Keratinocyte (primary cell): ENCODE results near the gene PPP2R5C. TPM values are rescaled to one million over a fixed set of nuclear protein-coding genes. Genes with fewer than 3 reads are reported as not detected.

Source experiments
- DNase-seq: peaks from one replicate; pipeline ENCODE4 v3.0.0-alpha.2; 2011; ENCODE audit warnings: low read depth, missing footprints, low spot score
- FAIRE-seq: peaks from 2 replicates; lab custom pipeline; 2011; peaks lifted over from hg19 to GRCh38; lab: Jason Lieb, UNC
- H2AFZ ChIP-seq: 2 replicates; pipeline ENCODE4 v1.6.0; 2012; ENCODE audit warnings: low read length, control low read depth, inconsistent platforms; ENCODE audit not compliant: control insufficient read depth
- H3K27ac ChIP-seq: 2 replicates; pipeline ENCODE4 v1.5.1; 2011; ENCODE audit warnings: low read length; ENCODE audit not compliant: control insufficient read depth, insufficient read depth
- H3K27me3 ChIP-seq: 3 replicates; pipeline ENCODE4 v1.6.0; 2011; ENCODE audit warnings: low read length; ENCODE audit not compliant: control insufficient read depth, insufficient read depth; ENCODE audit errors: extremely low read depth
- H3K36me3 ChIP-seq, 2 experiments: 2 replicates in 1 of 2; 3 replicates in 1 of 2; pipeline ENCODE4 v1.5.1; 2011; ENCODE audit warnings: low read length in 2 of 2, mild to moderate bottlenecking in 1 of 2; ENCODE audit not compliant: control insufficient read depth in 2 of 2, insufficient read depth in 2 of 2; ENCODE audit errors: extremely low read depth in 1 of 2
- H3K4me1 ChIP-seq: 3 replicates; pipeline ENCODE4 v1.5.1; 2011; ENCODE audit warnings: low read length; ENCODE audit not compliant: control insufficient read depth, insufficient read depth; ENCODE audit errors: extremely low read depth
- H3K4me2 ChIP-seq: 3 replicates; pipeline ENCODE4 v1.6.0; 2011; ENCODE audit warnings: low read depth, low read length; ENCODE audit not compliant: control insufficient read depth, insufficient read depth; ENCODE audit errors: extremely low read depth
- H3K4me3 ChIP-seq, 3 experiments: fragments of 200-600 bp in 1 of 3; sonication (generic) in 1 of 3; 2 replicates in 2 of 3; 3 replicates in 1 of 3; pipeline ENCODE4 v1.5.1; 2011 to 2016; ENCODE audit warnings: low read length in 3 of 3, mild to moderate bottlenecking in 3 of 3, control low read depth in 2 of 3, inconsistent platforms in 1 of 3, low read depth in 1 of 3, mixed read lengths in 1 of 3, mixed run types in 1 of 3, moderate library complexity in 1 of 3; ENCODE audit not compliant: control insufficient read depth in 2 of 3, insufficient read depth in 2 of 3; ENCODE audit errors: extremely low read depth in 1 of 3
- H3K79me2 ChIP-seq: 2 replicates; pipeline ENCODE4 v1.6.0; 2012; ENCODE audit warnings: low read length; ENCODE audit not compliant: control insufficient read depth, insufficient read depth
- H3K9ac ChIP-seq: 3 replicates; pipeline ENCODE4 v1.6.0; 2011; ENCODE audit warnings: low read length; ENCODE audit not compliant: control insufficient read depth, insufficient read depth; ENCODE audit errors: extremely low read depth
- H3K9me1 ChIP-seq: 3 replicates; pipeline ENCODE4 v1.6.0; 2011; ENCODE audit warnings: low read length; ENCODE audit not compliant: control insufficient read depth, insufficient read depth; ENCODE audit errors: extremely low read depth
- H3K9me3 ChIP-seq: 2 replicates; pipeline ENCODE4 v1.5.1; 2012; ENCODE audit warnings: low read depth, low read length; ENCODE audit not compliant: control insufficient read depth
- H4K20me1 ChIP-seq: 3 replicates; pipeline ENCODE4 v1.6.0; 2011; ENCODE audit warnings: low read length; ENCODE audit not compliant: control insufficient read depth, insufficient read depth; ENCODE audit errors: extremely low read depth
- EZH2 ChIP-seq: IDR thresholded peaks from one replicate; pipeline ENCODE4 v1.6.1; 2012; ENCODE audit warnings: inconsistent platforms, mild to moderate bottlenecking, low read length, moderate library complexity
- dilution Hi-C: fragments of 300-500 bp; cut with MboI; formaldehyde crosslinking; loops from one replicate; pipeline ENCODE4 v1.7.0; 2020; ENCODE audit warnings: low sequenced_read_pairs; ENCODE audit not compliant: extremely low pct_ligation_motif_present
- polyA plus RNA-seq, 5 experiments: library from polyadenylated mRNA; depleted of rRNA in 3 of 5; stranded (reverse) in 3 of 5; stranded (forward) in 1 of 5; unstranded in 1 of 5; fragments of >200 nt; gene quantifications; 1 replicate in 1 of 5; 2 replicates in 3 of 5; 3 replicates in 1 of 5; pipeline versions ENCODE4 v1.2.1 to v1.2.3, GENCODE V29; 2011 to 2012; ENCODE audit warnings: missing spikeins in 2 of 5, low read depth in 1 of 5, low replicate concordance in 1 of 5
- TF ChIP-seq, protein P1 (sequence below), 3 experiments: IDR thresholded peaks in 1 of 3; conservative IDR thresholded peaks in 1 of 3; optimal IDR thresholded peaks in 1 of 3; 2 replicates in 2 of 3; 3 replicates in 1 of 3; pipeline versions ENCODE3 to v1.5.1; 2011; ENCODE audit warnings: low read length in 3 of 3, mild to moderate bottlenecking in 3 of 3, moderate library complexity in 2 of 3, control low read depth in 1 of 3, inconsistent platforms in 1 of 3; ENCODE audit not compliant: insufficient read depth in 2 of 3; ENCODE audit errors: extremely low read depth in 1 of 3

PPP2R5C gene
- polyA plus RNA-seq, 1 donor (not counting 4 experiments of a cell fraction or from before 2014, with no cell fraction given) = 105 TPM

- no peaks in the 10 kb centered on the region for H3K36me3 ChIP-seq
- no peak overlapping the region for H3K9ac ChIP-seq
- no peak overlapping the region for H3K4me2 ChIP-seq
- no peak overlapping the region for H2AFZ ChIP-seq
- no peaks in the 10 kb centered on the region for H3K9me1 ChIP-seq
- H3K4me3 ChIP-seq = no peak overlapping the region
- TF ChIP-seq, protein P1, sequence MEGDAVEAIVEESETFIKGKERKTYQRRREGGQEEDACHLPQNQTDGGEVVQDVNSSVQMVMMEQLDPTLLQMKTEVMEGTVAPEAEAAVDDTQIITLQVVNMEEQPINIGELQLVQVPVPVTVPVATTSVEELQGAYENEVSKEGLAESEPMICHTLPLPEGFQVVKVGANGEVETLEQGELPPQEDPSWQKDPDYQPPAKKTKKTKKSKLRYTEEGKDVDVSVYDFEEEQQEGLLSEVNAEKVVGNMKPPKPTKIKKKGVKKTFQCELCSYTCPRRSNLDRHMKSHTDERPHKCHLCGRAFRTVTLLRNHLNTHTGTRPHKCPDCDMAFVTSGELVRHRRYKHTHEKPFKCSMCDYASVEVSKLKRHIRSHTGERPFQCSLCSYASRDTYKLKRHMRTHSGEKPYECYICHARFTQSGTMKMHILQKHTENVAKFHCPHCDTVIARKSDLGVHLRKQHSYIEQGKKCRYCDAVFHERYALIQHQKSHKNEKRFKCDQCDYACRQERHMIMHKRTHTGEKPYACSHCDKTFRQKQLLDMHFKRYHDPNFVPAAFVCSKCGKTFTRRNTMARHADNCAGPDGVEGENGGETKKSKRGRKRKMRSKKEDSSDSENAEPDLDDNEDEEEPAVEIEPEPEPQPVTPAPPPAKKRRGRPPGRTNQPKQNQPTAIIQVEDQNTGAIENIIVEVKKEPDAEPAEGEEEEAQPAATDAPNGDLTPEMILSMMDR (optimal IDR thresholded peaks at IDR 0.05 in 1 of 3, IDR thresholded peaks at IDR 0.05 in 1 of 3, conservative IDR thresholded peaks at IDR 0.05 in 1 of 3; ENCODE audit: extremely low read depth in 1 of 3, insufficient read depth in 2 of 3, low read length in 3 of 3) = no peak
- no peak for TF ChIP-seq EZH2
- H3K27ac ChIP-seq = no peak overlapping the region
- no peak for DNase-seq
- no peaks in the 10 kb centered on the region for H3K27me3 ChIP-seq
- FAIRE-seq = no peak
- peaks cover 30% of the 10 kb centered on the region for H3K4me1 ChIP-seq
- dilution Hi-C loops = no loop called here
- H3K79me2 ChIP-seq = no peaks in the 10 kb centered on the region
- peaks cover 2% of the 10 kb centered on the region for H3K9me3 ChIP-seq
- no peaks in the 10 kb centered on the region for H4K20me1 ChIP-seq
Measured at GRCh38 chr14:101735453-101735852, 26.1 kb upstream of the PPP2R5C start.

DNA sequence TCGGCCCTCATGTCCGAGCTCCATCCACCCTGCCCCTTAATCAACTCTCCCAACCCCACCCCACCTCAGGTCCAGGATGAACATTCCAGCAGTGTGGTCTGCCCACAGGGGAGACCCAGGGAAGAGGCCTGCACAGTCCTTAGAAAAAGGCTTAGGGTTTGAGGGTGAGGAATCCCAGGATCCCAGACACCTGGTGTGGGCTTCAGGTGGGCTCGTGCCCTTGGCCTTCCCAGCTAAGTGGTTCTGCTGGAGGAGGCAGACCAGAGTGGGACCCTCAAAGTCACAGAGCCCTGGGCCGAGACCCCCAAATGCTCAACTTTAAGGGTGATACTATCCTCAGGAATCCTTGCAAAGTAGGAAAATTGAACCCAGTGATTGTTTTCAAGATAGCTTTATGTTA lies 25.4 kb upstream of the PPP2R5C start:
- Histone ChIP-seq H3K9me1 (no peaks in the 10 kb centered on the region), H3K79me2 (no peaks in the 10 kb centered on the region), H2AFZ (no peak overlapping the region), H3K4me2 (no peak overlapping the region), H3K36me3 (no peaks in the 10 kb centered on the region), H3K4me3 (no peak overlapping the region), H3K4me1 (peaks cover 24% of the 10 kb centered on the region), H3K9ac (no peak overlapping the region), H4K20me1 (no peaks in the 10 kb centered on the region), H3K27me3 (no peaks in the 10 kb centered on the region), H3K9me3 (peaks cover 2% of the 10 kb centered on the region), H3K27ac (no peak overlapping the region)
- dilution Hi-C loops = no loop called here
- DNase-seq (no peak), FAIRE-seq (no peak)
- TF ChIP-seq, protein P1 (optimal IDR thresholded peaks at IDR 0.05 in 1 of 3, IDR thresholded peaks at IDR 0.05 in 1 of 3, conservative IDR thresholded peaks at IDR 0.05 in 1 of 3; ENCODE audit: extremely low read depth in 1 of 3, insufficient read depth in 2 of 3, low read length in 3 of 3) = no peak
- TF ChIP-seq EZH2 = no peak
